Dermis blood vessel endothelial cell (primary cell): ENCODE measurements around the gene CCSER2. TPM values are rescaled to one million over a fixed set of nuclear protein-coding genes. Genes with fewer than 3 reads are reported as not detected.
"Not testable (repeated sequence)": the region's sequence is repeated elsewhere in the genome, so short reads cannot be mapped to it uniquely, and the experiment has no call there.

Experiments
- DNase-seq: peaks from one replicate; pipeline ENCODE4 v3.0.0; 2010
- total RNA-seq: library from RNA; depleted of rRNA; stranded (reverse); fragments of >200 nt; gene quantifications from 2 replicates; pipeline ENCODE4 v1.2.3, GENCODE V29; 2014

The CCSER2 gene
- total RNA-seq, 1 donor from 2014 or later = 22.5 TPM

- DNase-seq = no peak
Observed at GRCh38 chr10:84401854-84402611, 73.6 kb downstream of the CCSER2 start.

- DNase-seq = no peak
Observed at GRCh38 chr10:84404783-84405182, 76.4 kb downstream of the CCSER2 start.

GRCh38 chr10:84405662-84406061, 77.3 kb downstream of the CCSER2 start:
- DNase-seq = no peak

GRCh38 chr10:84406561-84406960, 78.2 kb downstream of the CCSER2 start:
- no peak for DNase-seq

GRCh38 chr10:84407388-84408049, 79.1 kb downstream of the CCSER2 start:
- no peak for DNase-seq

- no peak for DNase-seq
Observed at GRCh38 chr10:84412482-84412881, 84.1 kb downstream of the CCSER2 start.

GRCh38 chr10:84414110-84414509, 85.7 kb downstream of the CCSER2 start:
- not testable (repeated sequence) for DNase-seq

- DNase-seq = no peak
Observed at GRCh38 chr10:84415539-84416244, 87.3 kb downstream of the CCSER2 start.

GRCh38 chr10:84416245-84416555, 87.8 kb downstream of the CCSER2 start:
- DNase-seq = no peak

GRCh38 chr10:84423719-84424118, 95.3 kb downstream of the CCSER2 start:
- no peak for DNase-seq

- DNase-seq = peak; percentile 95
Observed at GRCh38 chr10:84424731-84425167, 96.4 kb downstream of the CCSER2 start.

- DNase-seq = peak; percentile 41
Observed at GRCh38 chr10:84427903-84428650, 99.7 kb downstream of the CCSER2 start.

GRCh38 chr10:84428711-84429110, 100.3 kb downstream of the CCSER2 start:
- DNase-seq = no peak

- DNase-seq = peak; percentile 86
Observed at GRCh38 chr10:84429926-84430520, 101.6 kb downstream of the CCSER2 start.

GRCh38 chr10:84432891-84433290, 104.5 kb downstream of the CCSER2 start:
- no peak for DNase-seq

- no peak for DNase-seq
Observed at GRCh38 chr10:84440781-84441180, 112.4 kb downstream of the CCSER2 start.

- DNase-seq = no peak
Observed at GRCh38 chr10:84447701-84448400, 119.5 kb downstream of the CCSER2 start.

- not testable (repeated sequence) for DNase-seq
Observed at GRCh38 chr10:84449351-84449750, 121.0 kb downstream of the CCSER2 start.

GRCh38 chr10:84452003-84452402, 123.6 kb downstream of the CCSER2 start:
- no peak for DNase-seq

- DNase-seq = no peak
Observed at GRCh38 chr10:84453303-84453702, 124.9 kb downstream of the CCSER2 start.

- no peak for DNase-seq
Observed at GRCh38 chr10:84456126-84456525, 127.7 kb downstream of the CCSER2 start.

GRCh38 chr10:84460520-84460919, 132.1 kb downstream of the CCSER2 start:
- DNase-seq = no peak
